ENCODE results near the gene CXXC5.

The CXXC5 gene

DNA sequence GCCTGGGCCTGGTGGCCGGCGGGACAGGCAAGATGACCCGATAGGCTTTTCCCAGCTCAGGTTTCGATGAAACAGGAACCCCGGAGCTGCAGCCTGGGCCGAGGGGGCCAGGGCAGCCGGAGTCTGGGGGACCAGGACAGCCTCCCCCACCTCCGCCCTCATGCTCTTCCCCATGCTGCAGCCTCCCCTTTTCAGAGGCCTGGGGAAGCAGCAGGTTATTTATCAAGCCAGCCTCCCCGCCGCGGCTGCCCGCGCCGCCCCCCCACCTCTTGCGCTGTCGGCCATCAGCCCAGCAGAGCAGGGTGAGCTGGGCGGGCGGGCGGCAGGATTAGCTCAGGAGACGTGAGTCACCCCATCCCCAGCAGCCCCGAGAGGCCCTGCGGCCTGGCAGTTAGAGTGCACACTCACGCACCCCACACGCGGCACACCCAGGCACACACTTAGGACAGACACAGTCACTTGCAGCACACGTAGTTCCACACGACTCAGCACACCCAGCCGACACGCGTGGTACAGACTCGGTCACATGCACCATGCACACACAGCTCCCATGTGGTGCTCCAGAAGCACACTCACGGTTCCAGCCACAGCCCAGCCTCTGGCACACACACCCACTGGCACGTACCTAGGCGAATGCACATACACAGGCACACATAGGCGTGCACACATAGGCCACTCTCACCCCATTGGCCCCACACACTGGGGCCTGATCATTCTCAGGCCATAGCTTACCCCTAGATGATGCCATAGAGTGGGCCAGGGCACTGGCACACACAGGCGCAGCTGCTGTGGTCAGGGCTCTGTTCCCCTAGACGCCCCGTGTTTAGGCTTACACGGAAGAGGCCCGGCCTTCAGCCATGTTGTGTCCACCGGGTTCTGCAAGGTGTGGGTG, 13.0 kb downstream of the CXXC5 start:
- H3K4me3 ChIP-seq (ENCODE audit: low read depth, low read length), result peak overlapping the region; percentile 18
- DNase-seq (ENCODE audit: low read depth), result peak; percentile 91

GRCh38 chr5:139662617-139663016, 14.5 kb downstream of the CXXC5 start:
- DNase-seq (ENCODE audit: low read depth), result no peak

DNA sequence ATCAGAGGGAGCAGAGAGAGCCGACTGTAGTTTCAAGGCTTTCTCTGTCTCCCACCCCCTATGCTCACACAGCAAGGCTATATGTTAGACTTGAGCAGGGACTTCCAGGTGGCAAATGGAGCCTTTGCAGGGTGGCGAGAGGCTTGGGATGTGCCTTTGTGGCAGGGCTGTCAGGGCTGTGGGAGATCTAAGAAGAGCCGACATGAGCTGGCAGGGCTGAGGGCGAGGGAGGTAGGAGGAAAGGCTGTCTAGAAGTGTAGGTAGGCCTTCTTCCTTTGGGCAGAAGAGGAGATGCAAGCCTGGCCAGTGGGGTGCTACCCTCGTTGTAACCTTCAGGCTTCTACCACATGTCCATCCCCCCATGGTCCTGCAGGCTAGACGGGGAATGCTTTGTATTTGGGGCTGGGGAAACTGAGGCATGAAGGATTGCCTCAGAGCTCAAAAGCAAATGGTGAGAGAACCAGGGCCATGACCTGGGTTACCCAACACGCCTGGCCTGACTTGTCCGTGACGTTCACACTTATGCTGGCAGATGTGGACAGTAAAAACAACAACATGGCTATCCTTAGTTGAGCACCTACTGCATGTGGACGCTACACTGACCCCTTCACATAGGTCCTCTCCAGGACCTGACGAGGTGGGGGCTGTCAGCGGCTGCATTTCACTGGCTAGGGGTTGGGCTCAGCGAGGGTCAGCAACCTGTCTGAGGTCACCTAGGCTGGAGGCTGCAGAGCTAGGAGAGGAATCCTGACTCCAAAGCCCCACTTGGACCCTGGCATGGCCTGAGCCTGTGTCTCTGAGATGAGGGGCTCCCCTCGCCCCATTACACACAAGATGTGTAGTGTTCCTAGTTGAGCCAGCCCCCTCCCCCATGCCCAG, 15.3 kb downstream of the CXXC5 start:
- no peak for DNase-seq (ENCODE audit: low read depth)
- H3K4me3 ChIP-seq (ENCODE audit: low read depth, low read length), result no peak overlapping the region

More at GRCh38 chr5:139662617-139663016, 14.5 kb downstream of the CXXC5 start:
- H3K4me3 ChIP-seq (ENCODE audit: low read depth, low read length), result no peak overlapping the region

DNA sequence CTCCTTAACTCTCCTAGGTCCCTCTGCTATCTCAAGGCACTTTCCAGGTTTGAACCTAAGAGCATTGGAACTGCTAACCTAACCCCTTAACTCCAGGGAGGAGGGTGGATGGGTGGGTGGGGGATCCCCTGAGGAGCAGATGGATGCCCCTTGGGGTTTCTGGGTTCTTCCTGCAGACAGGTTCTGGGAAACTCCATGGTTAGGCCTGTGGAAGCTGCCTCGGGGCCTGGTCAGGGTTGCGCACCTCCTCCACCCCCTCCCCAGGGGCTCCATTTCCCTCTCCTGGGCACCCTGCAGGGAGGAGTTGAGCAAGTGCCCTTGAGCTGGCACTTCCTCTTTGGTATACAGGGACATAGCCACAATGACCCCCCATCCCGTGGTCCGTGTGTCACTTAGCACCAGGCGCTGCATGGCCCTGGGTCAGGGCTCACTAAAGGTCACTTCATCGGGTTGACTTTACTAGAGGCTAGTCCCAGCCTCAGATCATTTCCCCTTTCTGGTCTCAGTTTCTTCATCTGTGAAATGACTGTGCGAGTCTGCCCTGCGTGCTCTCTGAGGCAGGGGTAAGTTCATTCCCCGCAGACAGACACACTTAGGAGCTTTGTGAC, 16.0 kb downstream of the CXXC5 start:
- H3K4me3 ChIP-seq (ENCODE audit: low read depth, low read length), result no peak overlapping the region
- DNase-seq (ENCODE audit: low read depth), result no peak

- H3K4me3 ChIP-seq (ENCODE audit: low read depth, low read length), result no peak overlapping the region
Observed at GRCh38 chr5:139664727-139665351, 16.7 kb downstream of the CXXC5 start.

GRCh38 chr5:139665626-139666025, 17.5 kb downstream of the CXXC5 start:
- DNase-seq (ENCODE audit: low read depth), result no peak
- no peak overlapping the region for H3K4me3 ChIP-seq (ENCODE audit: low read depth, low read length)

More at GRCh38 chr5:139664727-139665351, 16.7 kb downstream of the CXXC5 start:
- DNase-seq (ENCODE audit: low read depth), result no peak

DNA sequence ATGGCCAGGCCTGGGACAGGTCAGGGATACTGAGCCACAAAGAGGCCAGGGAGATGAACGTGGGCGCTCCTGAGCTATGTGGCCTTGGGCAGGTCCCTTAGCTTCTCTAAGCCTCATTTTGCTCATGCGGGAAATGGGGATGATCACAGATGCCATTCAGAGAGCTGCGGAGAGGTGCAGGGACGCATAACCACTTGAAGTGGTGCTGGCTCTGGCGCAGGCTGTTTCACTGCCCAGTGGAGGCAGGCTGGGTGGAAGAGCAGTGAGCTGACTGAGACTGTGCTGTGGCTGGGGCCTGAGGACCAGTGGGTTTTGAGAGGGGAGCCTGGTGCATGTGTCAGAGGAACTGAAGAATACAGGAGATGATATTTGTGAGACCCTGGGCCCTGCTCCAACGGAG, 18.4 kb downstream of the CXXC5 start:
- DNase-seq (ENCODE audit: low read depth), result no peak
- no peak overlapping the region for H3K4me3 ChIP-seq (ENCODE audit: low read depth, low read length)

- no peak for DNase-seq (ENCODE audit: low read depth)
- no peak overlapping the region for H3K4me3 ChIP-seq (ENCODE audit: low read depth, low read length)
Observed at GRCh38 chr5:139667001-139667729, 19.0 kb downstream of the CXXC5 start.

- DNase-seq (ENCODE audit: low read depth), result no peak
Observed at GRCh38 chr5:139667730-139668063, 19.5 kb downstream of the CXXC5 start.

DNA sequence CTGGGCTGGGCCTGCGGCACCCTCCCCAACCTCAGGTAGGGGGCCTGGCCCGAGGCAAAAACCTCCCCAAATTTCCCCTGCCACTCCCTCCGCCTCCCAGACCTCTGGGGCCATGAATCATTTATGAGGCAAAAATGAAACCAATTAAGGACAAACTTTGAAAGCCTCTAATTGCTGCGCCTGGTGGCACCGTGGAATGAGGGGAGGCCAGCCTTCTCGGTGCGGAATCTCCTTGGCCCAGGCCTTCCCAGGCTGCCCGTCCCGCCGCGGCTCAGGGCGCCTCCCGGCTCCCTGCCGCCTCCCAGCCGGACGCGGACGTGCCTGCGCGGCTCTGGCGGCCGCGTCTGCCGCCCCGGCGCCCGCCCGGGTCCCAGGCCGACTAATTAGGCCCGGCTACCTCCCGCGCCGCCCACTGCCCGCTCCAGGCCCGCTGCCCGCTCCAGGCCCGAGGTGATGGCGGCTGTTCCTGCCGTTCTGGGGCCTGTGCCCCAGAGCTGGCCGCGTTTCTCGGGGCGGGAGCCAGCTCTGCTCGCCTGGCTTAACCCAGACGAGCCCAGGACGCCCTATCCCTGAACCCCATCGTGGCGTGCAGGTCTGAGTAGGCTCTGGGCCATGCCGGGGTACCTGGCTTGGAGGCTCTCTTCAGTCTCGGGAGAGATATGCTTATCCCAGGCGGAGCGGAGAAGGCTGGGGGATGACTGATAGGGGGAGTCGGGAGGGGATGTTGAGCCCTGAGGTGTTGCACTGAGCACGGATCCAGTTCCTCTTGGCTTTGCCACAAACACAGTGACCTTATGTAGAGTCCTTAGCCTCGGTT, 20.1 kb downstream of the CXXC5 start:
- H3K4me3 ChIP-seq (ENCODE audit: low read depth, low read length), result peak overlapping the region; percentile 31
- DNase-seq (ENCODE audit: low read depth), result no peak

More at GRCh38 chr5:139667730-139668063, 19.5 kb downstream of the CXXC5 start:
- peak overlapping the region; percentile 30 for H3K4me3 ChIP-seq (ENCODE audit: low read depth, low read length)

- H3K4me3 ChIP-seq (ENCODE audit: low read depth, low read length), result no peak overlapping the region
- DNase-seq (ENCODE audit: low read depth), result no peak
Observed at GRCh38 chr5:139668924-139669661, 20.9 kb downstream of the CXXC5 start.

DNA sequence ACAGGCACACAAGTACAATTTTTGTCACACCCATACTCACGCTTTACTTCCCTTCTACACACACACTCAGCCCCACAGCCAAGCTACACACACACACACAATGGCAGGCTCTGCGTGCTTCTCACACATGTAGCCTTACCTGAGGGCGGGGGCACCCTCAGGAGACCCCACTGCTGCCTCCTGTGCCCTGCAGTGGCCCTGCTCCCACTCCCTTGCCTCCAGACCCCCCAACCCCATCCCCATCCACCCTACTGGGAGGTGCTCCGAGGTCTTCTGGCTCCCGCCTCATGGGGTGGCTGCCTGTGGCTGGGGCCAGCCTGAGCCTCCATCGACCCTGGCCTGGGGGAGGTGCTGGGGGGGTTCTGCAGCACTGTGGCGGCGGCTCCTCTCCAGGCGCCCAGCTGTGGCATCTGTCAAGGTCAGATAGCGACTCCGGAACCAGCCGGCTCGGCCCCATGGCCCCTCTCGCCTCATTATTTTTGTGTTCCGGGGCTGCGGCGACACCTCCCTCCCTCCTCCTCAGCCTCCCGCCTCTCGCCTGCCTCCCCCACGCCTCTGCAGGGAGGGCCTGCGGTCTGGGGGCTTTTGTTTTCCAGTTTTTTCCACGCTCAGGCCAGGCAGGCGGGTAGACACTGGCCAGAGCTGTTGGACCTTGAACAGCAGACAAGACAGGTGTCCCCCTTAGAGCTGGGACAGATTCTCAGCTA, 21.7 kb downstream of the CXXC5 start:
- no peak for DNase-seq (ENCODE audit: low read depth)
- H3K4me3 ChIP-seq (ENCODE audit: low read depth, low read length), result no peak overlapping the region

DNA sequence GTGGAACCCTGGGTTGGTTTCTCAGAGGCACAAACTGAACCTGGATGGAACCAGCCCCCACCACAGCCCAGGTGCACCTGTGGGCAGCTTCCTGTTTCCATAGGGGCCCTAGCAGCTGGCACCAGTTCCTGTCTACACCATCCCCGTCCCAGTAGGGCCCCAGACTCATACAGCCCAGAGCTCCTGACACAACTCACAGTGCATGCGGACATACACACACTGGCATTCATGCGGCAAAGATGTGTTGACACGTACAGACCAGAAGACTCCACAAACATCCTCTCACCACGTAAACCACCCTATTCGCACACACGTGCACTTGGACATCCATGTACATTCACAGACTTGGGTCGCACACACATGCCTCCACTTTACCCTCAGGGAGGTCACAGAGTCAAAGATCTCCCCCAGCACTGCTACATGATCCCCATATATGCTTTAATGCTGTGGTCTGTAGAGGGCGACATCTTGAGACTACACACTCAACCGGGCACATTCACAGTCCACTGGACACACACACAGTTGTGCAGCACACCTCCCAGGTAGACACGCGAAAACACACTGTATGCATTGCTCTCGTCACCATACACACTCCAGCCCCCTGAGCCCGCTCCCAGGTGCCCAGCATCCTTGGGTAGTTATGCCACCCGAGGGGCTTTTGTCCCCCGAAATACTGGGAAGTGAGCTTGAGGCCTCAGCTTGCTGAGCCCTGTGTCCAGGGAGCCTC, 22.4 kb downstream of the CXXC5 start:
- no peak overlapping the region for H3K4me3 ChIP-seq (ENCODE audit: low read depth, low read length)

DNA sequence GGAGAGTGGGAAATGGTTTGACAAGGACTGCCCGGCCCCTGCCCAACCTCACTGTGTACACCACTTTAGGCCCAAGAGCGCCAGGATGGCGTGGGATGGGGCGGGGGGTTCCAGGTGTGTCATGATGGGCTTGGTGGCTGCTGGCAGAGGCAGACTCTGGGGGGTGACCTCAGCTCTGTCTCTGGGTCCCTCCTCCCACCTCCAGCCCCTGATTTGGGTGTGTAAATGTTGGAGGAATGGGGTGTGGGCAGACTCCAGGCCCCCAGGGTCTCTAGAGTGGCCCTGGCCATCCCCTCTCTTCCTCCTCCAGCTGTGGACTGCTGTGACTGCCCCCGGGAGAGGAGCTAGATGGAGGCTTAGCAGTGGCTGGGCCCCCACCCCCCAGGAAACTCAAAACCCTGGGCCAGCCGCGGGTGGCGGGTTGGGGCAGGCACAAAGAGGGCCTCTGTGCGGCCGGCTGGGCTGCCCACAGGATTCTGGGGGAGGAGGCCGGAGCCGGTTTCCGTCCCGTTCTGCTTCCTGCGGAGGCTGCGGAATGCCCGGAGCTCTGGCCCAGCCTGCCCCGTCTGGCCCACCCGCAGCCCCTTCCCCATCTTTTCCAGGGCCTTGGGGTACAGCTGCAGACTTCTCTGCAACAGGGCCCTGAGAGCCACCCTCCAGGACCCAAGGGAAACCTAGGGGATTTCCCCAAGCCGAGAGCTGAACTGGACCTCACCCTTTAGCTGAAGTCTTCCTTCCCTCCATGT, 23.1 kb downstream of the CXXC5 start:
- H3K4me3 ChIP-seq (ENCODE audit: low read depth, low read length), result no peak overlapping the region
- DNase-seq (ENCODE audit: low read depth), result no peak

More for the DNA sequence above, 22.4 kb downstream of the CXXC5 start:
- no peak for DNase-seq (ENCODE audit: low read depth)

- no peak overlapping the region for H3K4me3 ChIP-seq (ENCODE audit: low read depth, low read length)
- DNase-seq (ENCODE audit: low read depth), result no peak
Observed at GRCh38 chr5:139675213-139675612, 27.1 kb downstream of the CXXC5 start.

GRCh38 chr5:139675825-139676224, 27.7 kb downstream of the CXXC5 start:
- no peak overlapping the region for H3K4me3 ChIP-seq (ENCODE audit: low read depth, low read length)
- no peak for DNase-seq (ENCODE audit: low read depth)

Measured in skeletal muscle cell (primary cell).